A549 (cell line): ENCODE measurements around the gene TRAPPC4. TPM values are rescaled to one million over a fixed set of nuclear protein-coding genes. Genes with fewer than 3 reads are reported as not detected.
A peak's percentile ranks its signal among the peaks of the same experiment; 100 is the strongest.

Experiments used
- ATAC-seq, 2 experiments: fragments of 200-7000 bp in 1 of 2; fragments of >200 bp in 1 of 2; cut with Nextera tagmentation in 1 of 2; cut with Tn5 transposase in 1 of 2; 3 replicates each; pipeline versions ENCODE4 v1.8.0 to v1.9.1; 2018 to 2020; ENCODE audit warnings: mild to moderate bottlenecking in 1 of 2, moderate library complexity in 1 of 2
- CTCF ChIA-PET: fragments of 300-600 bp; sonication (Branson Sonifier 250); formaldehyde crosslinking; extraction: SDS; loops from one replicate; lab custom pipeline; 2021; ENCODE audit warnings: antibody characterized with exemption, inconsistent platforms; lab: Yijun Ruan, JAX
- POLR2A ChIA-PET: fragments of 350-600 bp; formaldehyde crosslinking; extraction: SDS; loops from one replicate; lab custom pipeline; 2021; ENCODE audit warnings: antibody characterized with exemption, inconsistent platforms; lab: Yijun Ruan, JAX
- DNase-seq, 2 experiments: peaks; one replicate each; pipeline versions ENCODE4 v3.0.0 to v3.0.0-alpha.2; 2011 to 2016; ENCODE audit warnings: low read depth in 1 of 2, low spot score in 1 of 2
- FAIRE-seq: peaks from 2 replicates; lab custom pipeline; 2011; peaks lifted over from hg19 to GRCh38; lab: Jason Lieb, UNC
- H3K27ac ChIP-seq, 2 experiments: fragments of >200 bp; sonication (Bioruptor Twin); formaldehyde crosslinking; 3 replicates each; pipeline ENCODE4 v1.5.1; 2016 to 2017
- H3K4me1 ChIP-seq: fragments of >200 bp; sonication (Bioruptor Twin); formaldehyde crosslinking; 3 replicates; pipeline ENCODE4 v1.6.1; 2016
- H3K4me2 ChIP-seq: fragments of >200 bp; sonication (Bioruptor Twin); formaldehyde crosslinking; 3 replicates; pipeline ENCODE4 v1.6.1; 2016
- H3K4me3 ChIP-seq: fragments of >200 bp; sonication (Bioruptor Twin); formaldehyde crosslinking; 3 replicates; pipeline ENCODE4 v1.5.1; 2016
- H3K9me3 ChIP-seq: fragments of >200 bp; sonication (Bioruptor Twin); formaldehyde crosslinking; 3 replicates; pipeline ENCODE4 v1.6.1; 2016
- CEBPB ChIP-seq, 2 experiments: fragments of >200 bp in 1 of 2; sonication (Bioruptor Twin) in 1 of 2; formaldehyde crosslinking in 1 of 2; IDR thresholded peaks; 2 replicates each; pipeline ENCODE4 v1.6.1; 2012 to 2016
- CHD4 ChIP-seq: fragments of 200-600 bp; sonication (generic); IDR thresholded peaks from 2 replicates; pipeline ENCODE4 v1.6.1; 2016; ENCODE audit warnings: antibody characterized with exemption, mild to moderate bottlenecking, borderline replicate concordance
- CTCF ChIP-seq: fragments of >200 bp; sonication (Bioruptor Twin); formaldehyde crosslinking; IDR thresholded peaks from 3 replicates; pipeline ENCODE4 v1.5.1; 2016
- E2F6 ChIP-seq: IDR thresholded peaks from 2 replicates; pipeline ENCODE4 v1.6.1; 2012; ENCODE audit warnings: low read depth, borderline replicate concordance
- EHF ChIP-seq: fragments of 250-450 bp; sonication (Bioruptor Pico); IDR thresholded peaks from 2 replicates; pipeline ENCODE4 v1.5.0; 2020; ENCODE audit warnings: mild to moderate bottlenecking
- EHMT2 ChIP-seq: fragments of 200-600 bp; sonication (generic); IDR thresholded peaks from 2 replicates; pipeline ENCODE4 v1.6.1; 2016; ENCODE audit warnings: antibody characterized with exemption, low read depth, mild to moderate bottlenecking, moderate library complexity
- FOSL2 ChIP-seq, 2 experiments: fragments of 450-650 bp in 1 of 2; fragments of >200 bp in 1 of 2; sonication (Bioruptor Twin) in 1 of 2; formaldehyde crosslinking; IDR thresholded peaks; 2 replicates each; pipeline versions ENCODE4 v1.5.0 to v1.6.1; 2016 to 2020; ENCODE audit warnings: mild to moderate bottlenecking in 1 of 2, moderate library complexity in 1 of 2
- FOXS1 ChIP-seq: fragments of 250-450 bp; sonication (Bioruptor Pico); IDR thresholded peaks from 2 replicates; pipeline ENCODE4 v1.5.0; 2020; ENCODE audit warnings: mild to moderate bottlenecking, moderate library complexity
- GATA3 ChIP-seq: IDR thresholded peaks from 2 replicates; pipeline ENCODE4 v1.6.1; 2012; ENCODE audit warnings: borderline replicate concordance
- HDAC2 ChIP-seq: fragments of 200-600 bp; sonication (generic); IDR thresholded peaks from 2 replicates; pipeline ENCODE4 v1.6.1; 2016
- HEYL ChIP-seq: fragments of 250-450 bp; sonication (Bioruptor Pico); IDR thresholded peaks from 2 replicates; pipeline ENCODE4 v1.8.0; 2021; ENCODE audit warnings: mild to moderate bottlenecking, moderate library complexity
- JUNB ChIP-seq: fragments of >200 bp; sonication (Bioruptor Twin); formaldehyde crosslinking; IDR thresholded peaks from 2 replicates; pipeline ENCODE4 v1.6.1; 2016
- KDM5A ChIP-seq: fragments of 200-600 bp; sonication (generic); IDR thresholded peaks from 2 replicates; pipeline ENCODE4 v1.6.1; 2016; ENCODE audit warnings: antibody characterized with exemption, mild to moderate bottlenecking
- MAFK ChIP-seq: fragments of 450-650 bp; IDR thresholded peaks from 2 replicates; pipeline ENCODE4 v1.6.1; 2014; ENCODE audit not compliant: partially characterized antibody
- NPAS2 ChIP-seq: fragments of 250-450 bp; sonication (Bioruptor Pico); IDR thresholded peaks from 2 replicates; pipeline ENCODE4 v1.8.0; 2022; ENCODE audit warnings: mild to moderate bottlenecking, moderate library complexity, borderline replicate concordance
- PHF8 ChIP-seq: fragments of 200-600 bp; sonication (generic); IDR thresholded peaks from 2 replicates; pipeline ENCODE4 v1.6.1; 2016; ENCODE audit warnings: low read depth, mild to moderate bottlenecking, antibody characterized with exemption, moderate library complexity, borderline replicate concordance
- RAD21 ChIP-seq, 2 experiments: fragments of >200 bp in 1 of 2; sonication (Bioruptor Twin) in 1 of 2; formaldehyde crosslinking in 1 of 2; IDR thresholded peaks in 1 of 2; conservative IDR thresholded peaks in 1 of 2; 2 replicates in 1 of 2; 3 replicates in 1 of 2; pipeline ENCODE4 v1.6.1; 2012 to 2018; ENCODE audit warnings: inconsistent platforms in 1 of 2
- RARB ChIP-seq: fragments of 250-450 bp; sonication (Bioruptor Pico); IDR thresholded peaks from 2 replicates; pipeline ENCODE4 v1.8.0; 2021; ENCODE audit warnings: mild to moderate bottlenecking, moderate library complexity
- SMC3 ChIP-seq: fragments of >200 bp; sonication (Bioruptor Twin); formaldehyde crosslinking; IDR thresholded peaks from 3 replicates; pipeline ENCODE4 v1.6.1; 2018; ENCODE audit warnings: inconsistent platforms
- TFCP2L1 ChIP-seq: fragments of 250-450 bp; sonication (Bioruptor Pico); IDR thresholded peaks from 2 replicates; pipeline ENCODE4 v1.5.0; 2021; ENCODE audit warnings: mild to moderate bottlenecking
- TP53 ChIP-seq: fragments of 250-450 bp; sonication (Bioruptor Pico); IDR thresholded peaks from 2 replicates; pipeline ENCODE4 v1.5.0; 2021; ENCODE audit warnings: mild to moderate bottlenecking, moderate library complexity
- WGBS: methylation state at CpG from one replicate; pipeline ENCODE4 v1.1.6; 2017; ENCODE audit errors: missing lambda C conversion rate; 5-methylcytosine and 5-hydroxymethylcytosine counted together
- polyA plus RNA-seq, 4 experiments: library from polyadenylated mRNA; depleted of rRNA in 3 of 4; stranded (reverse); fragments of >200 nt; fragmentation: RNase III in 1 of 4; extraction: RNeasy Plus Mini Kit Qiagen cat#74134 plus additional on column Dnase treatment in 1 of 4; gene quantifications; 2 replicates in 3 of 4; 3 replicates in 1 of 4; pipeline ENCODE4 v1.2.3, GENCODE V29; 2011 to 2017
- TF ChIP-seq, protein P1 (sequence below): fragments of 450-650 bp; IDR thresholded peaks from 2 replicates; pipeline ENCODE4 v1.6.1; 2014; ENCODE audit warnings: antibody characterized with exemption
- TF ChIP-seq, protein P2 (sequence below): fragments of >200 bp; sonication (Bioruptor Twin); formaldehyde crosslinking; IDR thresholded peaks from 3 replicates; pipeline ENCODE4 v1.6.1; 2016
- TF ChIP-seq, protein P3 (sequence below): IDR thresholded peaks from 2 replicates; pipeline ENCODE4 v1.6.1; 2012
- TF ChIP-seq, protein P4 (sequence below): fragments of >200 bp; sonication (Bioruptor Twin); formaldehyde crosslinking; IDR thresholded peaks from 2 replicates; pipeline ENCODE4 v1.6.1; 2016
- TF ChIP-seq, protein P5 (sequence below): IDR thresholded peaks from 2 replicates; pipeline ENCODE4 v1.6.1; 2012

TRAPPC4 gene
- polyA plus RNA-seq, 2 of the 4 experiments (the other 2 are of a cell fraction), result 71.6 to 77.7 TPM

DNA sequence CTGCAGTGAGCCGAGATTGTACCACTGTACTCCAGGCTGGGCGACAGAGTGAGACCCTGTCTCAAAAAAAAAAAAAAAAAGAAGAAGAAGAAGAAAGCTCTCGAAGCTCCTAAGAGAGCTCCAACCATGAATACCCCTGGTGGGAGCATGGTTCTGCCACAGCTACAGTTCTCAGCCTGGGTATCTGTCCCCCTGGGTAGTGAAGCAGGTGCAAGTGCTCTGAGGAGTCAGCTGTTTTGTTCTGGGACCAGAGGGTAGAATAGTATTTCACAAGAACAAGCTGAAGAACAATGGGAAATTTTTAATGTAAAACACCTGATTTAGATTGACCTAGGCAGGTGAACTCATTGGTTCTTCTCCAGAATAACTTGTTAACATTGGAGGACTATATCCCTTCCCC, 42.7 kb downstream of the TRAPPC4 start:
- 88% methylated on average over 3 of the region's 3 CpGs for WGBS
- Histone ChIP-seq H3K27ac (no peak overlapping the region), H3K9me3 (no peaks in the 10 kb centered on the region), H3K4me3 (no peak overlapping the region), H3K4me2 (no peak overlapping the region), H3K4me1 (peaks cover 12% of the 10 kb centered on the region)
- POLR2A ChIA-PET, result no interaction called here
- no peak for TF ChIP-seq SMC3
- TF ChIP-seq FOXS1, result no peak
- TF ChIP-seq PHF8, result no peak
- no peak for TF ChIP-seq HDAC2
- no peak for ATAC-seq
- no peak for FAIRE-seq
- CTCF ChIA-PET, result interaction anchor here (0.6 to 1.1 kb wide), 2 partner anchors 39 to 173 kb away, joined by 3 to 5 read pairs; no protein-coding TSS in a partner anchor
- no peak for DNase-seq

- no peak overlapping the region for H3K4me2 ChIP-seq
- no peak overlapping the region for H3K4me3 ChIP-seq
- CTCF ChIA-PET, result interaction anchor here (0.8 kb wide), 1 partner anchor 373 kb away, joined by 3 read pairs; no protein-coding TSS in a partner anchor
- H3K4me1 ChIP-seq, result peaks cover 12% of the 10 kb centered on the region
- no peak for FAIRE-seq
- TF ChIP-seq CHD4 (no peak), MAFK (no peak), TFCP2L1 (CRISPR knock-in tag) (no peak), JUNB (no peak), TP53 (CRISPR knock-in tag) (no peak), EHMT2 (no peak), EHF (CRISPR knock-in tag) (no peak), FOSL2 (IDR thresholded peaks at IDR 0.05) (no peak), FOSL2 (CRISPR knock-in tag; IDR thresholded peaks at IDR 0.05) (no peak), RARB (CRISPR knock-in tag) (no peak)
- TF ChIP-seq, protein P1, sequence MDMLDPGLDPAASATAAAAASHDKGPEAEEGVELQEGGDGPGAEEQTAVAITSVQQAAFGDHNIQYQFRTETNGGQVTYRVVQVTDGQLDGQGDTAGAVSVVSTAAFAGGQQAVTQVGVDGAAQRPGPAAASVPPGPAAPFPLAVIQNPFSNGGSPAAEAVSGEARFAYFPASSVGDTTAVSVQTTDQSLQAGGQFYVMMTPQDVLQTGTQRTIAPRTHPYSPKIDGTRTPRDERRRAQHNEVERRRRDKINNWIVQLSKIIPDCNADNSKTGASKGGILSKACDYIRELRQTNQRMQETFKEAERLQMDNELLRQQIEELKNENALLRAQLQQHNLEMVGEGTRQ, result no peak
- TF ChIP-seq, protein P2, sequence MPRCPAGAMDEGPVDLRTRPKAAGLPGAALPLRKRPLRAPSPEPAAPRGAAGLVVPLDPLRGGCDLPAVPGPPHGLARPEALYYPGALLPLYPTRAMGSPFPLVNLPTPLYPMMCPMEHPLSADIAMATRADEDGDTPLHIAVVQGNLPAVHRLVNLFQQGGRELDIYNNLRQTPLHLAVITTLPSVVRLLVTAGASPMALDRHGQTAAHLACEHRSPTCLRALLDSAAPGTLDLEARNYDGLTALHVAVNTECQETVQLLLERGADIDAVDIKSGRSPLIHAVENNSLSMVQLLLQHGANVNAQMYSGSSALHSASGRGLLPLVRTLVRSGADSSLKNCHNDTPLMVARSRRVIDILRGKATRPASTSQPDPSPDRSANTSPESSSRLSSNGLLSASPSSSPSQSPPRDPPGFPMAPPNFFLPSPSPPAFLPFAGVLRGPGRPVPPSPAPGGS, result no peak
- TF ChIP-seq, all 56 proteins: peak for 0
- DNase-seq (peak in 1 of 2 experiments; percentile 22), ATAC-seq (no peak)
- WGBS, result 43% methylated on average over 5 of the region's 5 CpGs
- POLR2A ChIA-PET, result interaction anchor here (0.5 kb wide), 1 partner anchor 39 kb away, joined by 3 read pairs; the partner anchor contains the start of gene DPAGT1
- H3K27ac ChIP-seq, result peak overlapping the region in 1 of 2 experiments; percentile 41; a peak in 1 of 6 replicates
- no peaks in the 10 kb centered on the region for H3K9me3 ChIP-seq
Measured at GRCh38 chr11:119062779-119063178, 44.2 kb downstream of the TRAPPC4 start.

DNA sequence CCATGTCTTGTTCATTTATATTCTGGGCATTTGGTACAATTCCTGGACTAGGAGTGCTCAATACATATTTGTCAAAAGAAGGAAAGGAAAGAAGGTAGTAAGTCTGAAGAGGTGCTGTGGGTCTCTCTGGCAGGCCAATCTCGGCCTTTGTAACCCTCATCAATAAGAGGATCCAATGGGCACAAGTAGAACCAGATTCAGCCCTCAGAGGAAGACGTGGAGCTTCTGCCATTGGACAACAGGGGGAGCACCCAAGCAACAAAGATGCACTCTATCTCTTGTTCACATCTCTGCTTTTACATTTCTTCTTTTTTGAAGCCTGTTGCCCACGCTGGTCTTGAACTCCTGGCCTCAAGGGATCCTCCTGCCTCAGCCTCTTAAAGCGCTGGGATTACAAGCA, 46.8 kb downstream of the TRAPPC4 start:
- H3K4me2 ChIP-seq, result no peak overlapping the region
- peak; percentile 36 to 52 for DNase-seq
- peaks cover 7% of the 10 kb centered on the region for H3K4me1 ChIP-seq
- peak; percentile 64 to 67; a peak in 4 of 6 replicates for ATAC-seq
- ChIA-PET POLR2A (interaction anchor here (1.0 kb wide), 1 partner anchor 47 kb away, joined by 3 read pairs; the partner anchor contains the start of genes RPS25 and TRAPPC4), CTCF (interaction anchor here (1.0 to 1.3 kb wide), 4 partner anchors 8 to 34 kb away, joined by 3 to 4 read pairs (median 3); no protein-coding TSS in a partner anchor)
- FAIRE-seq, result no peak
- TF ChIP-seq E2F6 (no peak), RAD21 (conservative IDR thresholded peaks at IDR 0.05 in 1 of 2, IDR thresholded peaks at IDR 0.05 in 1 of 2) (peak in 1 of 2 experiments; percentile 29; a peak in 1 of 5 replicates), CTCF (peak; percentile 29; the same call in 2 of the 3 replicates), SMC3 (peak; percentile 27; the same call in 1 of the 3 replicates), CEBPB (IDR thresholded peaks at IDR 0.05) (no peak), NPAS2 (CRISPR knock-in tag) (no peak), MAFK (no peak), KDM5A (no peak), GATA3 (no peak), HEYL (no peak)
- TF ChIP-seq, protein P3, sequence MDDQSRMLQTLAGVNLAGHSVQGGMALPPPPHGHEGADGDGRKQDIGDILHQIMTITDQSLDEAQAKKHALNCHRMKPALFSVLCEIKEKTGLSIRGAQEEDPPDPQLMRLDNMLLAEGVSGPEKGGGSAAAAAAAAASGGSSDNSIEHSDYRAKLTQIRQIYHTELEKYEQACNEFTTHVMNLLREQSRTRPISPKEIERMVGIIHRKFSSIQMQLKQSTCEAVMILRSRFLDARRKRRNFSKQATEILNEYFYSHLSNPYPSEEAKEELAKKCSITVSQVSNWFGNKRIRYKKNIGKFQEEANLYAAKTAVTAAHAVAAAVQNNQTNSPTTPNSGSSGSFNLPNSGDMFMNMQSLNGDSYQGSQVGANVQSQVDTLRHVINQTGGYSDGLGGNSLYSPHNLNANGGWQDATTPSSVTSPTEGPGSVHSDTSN, result no peak
- TF ChIP-seq, protein P4, sequence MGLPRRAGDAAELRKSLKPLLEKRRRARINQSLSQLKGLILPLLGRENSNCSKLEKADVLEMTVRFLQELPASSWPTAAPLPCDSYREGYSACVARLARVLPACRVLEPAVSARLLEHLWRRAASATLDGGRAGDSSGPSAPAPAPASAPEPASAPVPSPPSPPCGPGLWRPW, result no peak
- TF ChIP-seq, protein P5, sequence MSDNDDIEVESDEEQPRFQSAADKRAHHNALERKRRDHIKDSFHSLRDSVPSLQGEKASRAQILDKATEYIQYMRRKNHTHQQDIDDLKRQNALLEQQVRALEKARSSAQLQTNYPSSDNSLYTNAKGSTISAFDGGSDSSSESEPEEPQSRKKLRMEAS, result no peak
- H3K9me3 ChIP-seq, result no peaks in the 10 kb centered on the region
- H3K4me3 ChIP-seq, result no peak overlapping the region
- WGBS, result 41% methylated on average over 4 of the region's 4 CpGs
- no peak overlapping the region for H3K27ac ChIP-seq
